Ishikawa (cell line): ENCODE data around the gene CBLB.

ENCODE experiments used
- CEBPB ChIP-seq: IDR thresholded peaks from 2 replicates; pipeline ENCODE4 v1.6.1; 2012
- CREB1 ChIP-seq: IDR thresholded peaks from 2 replicates; pipeline ENCODE4 v1.6.1; 2012; ENCODE audit warnings: low read depth
- EGR1 ChIP-seq: IDR thresholded peaks from 2 replicates; pipeline ENCODE4 v1.6.1; 2012
- EP300 ChIP-seq: IDR thresholded peaks from 2 replicates; pipeline ENCODE4 v1.6.1; 2012; ENCODE audit warnings: borderline replicate concordance
- FOXM1 ChIP-seq: IDR thresholded peaks from 2 replicates; pipeline ENCODE4 v1.6.1; 2012; ENCODE audit warnings: low read depth, borderline replicate concordance
- NFIC ChIP-seq: IDR thresholded peaks from 2 replicates; pipeline ENCODE4 v1.6.1; 2012
- RAD21 ChIP-seq: IDR thresholded peaks from 2 replicates; pipeline ENCODE4 v1.6.1; 2012; ENCODE audit warnings: low read depth
- TAF1 ChIP-seq: IDR thresholded peaks from 2 replicates; pipeline ENCODE4 v1.6.1; 2012; ENCODE audit warnings: low read depth, mild to moderate bottlenecking
- TCF12 ChIP-seq: IDR thresholded peaks from 2 replicates; pipeline ENCODE4 v1.6.1; 2012; ENCODE audit warnings: low read depth
- TEAD4 ChIP-seq: IDR thresholded peaks from 2 replicates; pipeline ENCODE4 v1.6.1; 2012
- YY1 ChIP-seq: IDR thresholded peaks from 2 replicates; pipeline ENCODE4 v1.6.1; 2012; ENCODE audit warnings: low read depth
- ZBTB7A ChIP-seq: IDR thresholded peaks from 2 replicates; pipeline ENCODE4 v1.6.1; 2012; ENCODE audit warnings: low read depth
- TF ChIP-seq, protein P1 (sequence below): IDR thresholded peaks from 2 replicates; pipeline ENCODE4 v1.6.1; 2012; ENCODE audit warnings: low read depth, mild to moderate bottlenecking
- TF ChIP-seq, protein P2 (sequence below): IDR thresholded peaks from 2 replicates; pipeline ENCODE4 v1.6.1; 2012
- TF ChIP-seq, protein P3 (sequence below): IDR thresholded peaks from 2 replicates; pipeline ENCODE4 v1.6.1; 2012

Gene CBLB

DNA sequence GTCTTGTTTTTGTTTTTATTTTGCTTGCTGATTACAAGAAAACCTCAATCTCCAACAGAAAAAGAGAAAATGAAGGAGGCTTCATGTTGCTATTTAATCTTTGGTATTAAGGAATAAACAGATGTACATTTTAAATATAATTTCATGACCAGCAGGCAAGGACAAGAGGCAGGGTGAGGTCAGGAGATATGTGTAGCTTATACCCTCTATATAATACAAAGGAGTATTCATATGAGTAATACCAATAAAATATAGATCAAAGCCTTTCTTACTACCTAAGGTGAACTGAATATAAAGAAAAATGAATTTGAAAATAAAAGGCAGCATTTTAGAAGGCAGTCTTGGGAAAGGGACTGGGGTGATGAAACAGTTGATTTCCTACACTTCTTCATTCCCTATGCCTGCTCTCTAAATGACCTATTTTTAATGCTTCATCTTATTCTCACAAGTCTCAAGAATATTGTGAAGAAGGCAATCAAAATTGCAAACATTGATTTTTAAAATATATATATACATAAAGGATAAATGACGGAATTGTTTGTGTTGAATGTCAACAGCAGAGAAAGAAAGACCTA lies 8.6 kb upstream of the CBLB start:
- TF ChIP-seq YY1 (no peak), RAD21 (no peak)
- TF ChIP-seq, protein P1, sequence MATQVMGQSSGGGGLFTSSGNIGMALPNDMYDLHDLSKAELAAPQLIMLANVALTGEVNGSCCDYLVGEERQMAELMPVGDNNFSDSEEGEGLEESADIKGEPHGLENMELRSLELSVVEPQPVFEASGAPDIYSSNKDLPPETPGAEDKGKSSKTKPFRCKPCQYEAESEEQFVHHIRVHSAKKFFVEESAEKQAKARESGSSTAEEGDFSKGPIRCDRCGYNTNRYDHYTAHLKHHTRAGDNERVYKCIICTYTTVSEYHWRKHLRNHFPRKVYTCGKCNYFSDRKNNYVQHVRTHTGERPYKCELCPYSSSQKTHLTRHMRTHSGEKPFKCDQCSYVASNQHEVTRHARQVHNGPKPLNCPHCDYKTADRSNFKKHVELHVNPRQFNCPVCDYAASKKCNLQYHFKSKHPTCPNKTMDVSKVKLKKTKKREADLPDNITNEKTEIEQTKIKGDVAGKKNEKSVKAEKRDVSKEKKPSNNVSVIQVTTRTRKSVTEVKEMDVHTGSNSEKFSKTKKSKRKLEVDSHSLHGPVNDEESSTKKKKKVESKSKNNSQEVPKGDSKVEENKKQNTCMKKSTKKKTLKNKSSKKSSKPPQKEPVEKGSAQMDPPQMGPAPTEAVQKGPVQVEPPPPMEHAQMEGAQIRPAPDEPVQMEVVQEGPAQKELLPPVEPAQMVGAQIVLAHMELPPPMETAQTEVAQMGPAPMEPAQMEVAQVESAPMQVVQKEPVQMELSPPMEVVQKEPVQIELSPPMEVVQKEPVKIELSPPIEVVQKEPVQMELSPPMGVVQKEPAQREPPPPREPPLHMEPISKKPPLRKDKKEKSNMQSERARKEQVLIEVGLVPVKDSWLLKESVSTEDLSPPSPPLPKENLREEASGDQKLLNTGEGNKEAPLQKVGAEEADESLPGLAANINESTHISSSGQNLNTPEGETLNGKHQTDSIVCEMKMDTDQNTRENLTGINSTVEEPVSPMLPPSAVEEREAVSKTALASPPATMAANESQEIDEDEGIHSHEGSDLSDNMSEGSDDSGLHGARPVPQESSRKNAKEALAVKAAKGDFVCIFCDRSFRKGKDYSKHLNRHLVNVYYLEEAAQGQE: no peak

DNA sequence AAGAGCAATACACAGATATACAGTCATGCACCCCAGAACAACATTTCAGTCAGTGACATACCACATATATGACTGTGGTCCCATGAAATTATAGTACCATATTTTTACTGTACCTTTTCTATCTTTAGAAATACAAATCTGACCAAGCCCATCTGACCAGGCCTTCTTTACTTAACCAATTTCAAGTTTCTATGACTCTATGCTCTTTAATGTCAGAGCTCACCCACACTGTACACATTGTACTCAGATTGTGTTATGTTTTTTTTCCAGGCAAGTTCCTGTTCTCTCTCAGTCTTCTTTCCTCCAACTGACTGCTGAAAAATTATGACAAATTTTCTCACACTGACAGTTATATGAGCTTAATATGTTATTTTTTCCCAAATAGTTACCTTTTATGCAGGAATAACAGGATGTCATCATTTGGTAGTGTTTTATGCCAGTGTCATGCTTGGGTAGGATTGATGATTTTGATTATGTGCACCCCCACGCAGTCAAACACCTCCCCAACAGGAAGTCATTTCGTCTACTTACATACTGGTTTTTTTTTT lies 8.0 kb upstream of the CBLB start:
- TF ChIP-seq FOXM1: no peak
- no peak for TF ChIP-seq EP300
- TF ChIP-seq NFIC: no peak
- no peak for TF ChIP-seq ZBTB7A
- TF ChIP-seq, protein P2, sequence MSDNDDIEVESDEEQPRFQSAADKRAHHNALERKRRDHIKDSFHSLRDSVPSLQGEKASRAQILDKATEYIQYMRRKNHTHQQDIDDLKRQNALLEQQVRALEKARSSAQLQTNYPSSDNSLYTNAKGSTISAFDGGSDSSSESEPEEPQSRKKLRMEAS: no peak
- no peak for TF ChIP-seq RAD21
- no peak for TF ChIP-seq YY1
- no peak for TF ChIP-seq CEBPB
- TF ChIP-seq CREB1: no peak
- TF ChIP-seq, protein P1: no peak
- TF ChIP-seq TCF12: no peak
- no peak for TF ChIP-seq EGR1
- TF ChIP-seq TEAD4: no peak
- no peak for TF ChIP-seq TAF1
- TF ChIP-seq, protein P3, sequence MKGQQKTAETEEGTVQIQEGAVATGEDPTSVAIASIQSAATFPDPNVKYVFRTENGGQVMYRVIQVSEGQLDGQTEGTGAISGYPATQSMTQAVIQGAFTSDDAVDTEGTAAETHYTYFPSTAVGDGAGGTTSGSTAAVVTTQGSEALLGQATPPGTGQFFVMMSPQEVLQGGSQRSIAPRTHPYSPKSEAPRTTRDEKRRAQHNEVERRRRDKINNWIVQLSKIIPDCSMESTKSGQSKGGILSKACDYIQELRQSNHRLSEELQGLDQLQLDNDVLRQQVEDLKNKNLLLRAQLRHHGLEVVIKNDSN: no peak

GRCh38 chr3:105869861-105870755 lies 1.3 kb upstream of the CBLB start:
- no peak for TF ChIP-seq EP300
- TF ChIP-seq ZBTB7A: no peak
- no peak for TF ChIP-seq YY1
- no peak for TF ChIP-seq TAF1
- no peak for TF ChIP-seq CEBPB
- TF ChIP-seq CREB1: no peak
- TF ChIP-seq, protein P1: no peak

DNA sequence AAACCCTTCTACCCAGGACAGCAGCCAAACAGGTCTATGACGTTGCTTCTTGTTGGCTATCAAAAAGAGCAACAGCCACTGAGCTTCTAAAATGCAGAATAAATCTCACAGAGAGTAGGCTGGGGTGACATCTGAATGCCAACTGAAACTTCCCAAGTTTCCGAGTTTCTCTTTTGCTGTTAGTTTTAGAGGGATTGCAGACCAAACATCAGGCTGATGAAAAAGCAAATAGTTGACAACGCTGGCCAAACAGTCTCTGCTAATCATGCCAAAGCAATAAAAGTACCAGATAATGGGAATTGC lies 670 bp upstream of the CBLB start:
- TF ChIP-seq TAF1 (peak; percentile 12; the same call in 1 of the 2 replicates), ZBTB7A (no peak), FOXM1 (no peak), YY1 (no peak), CREB1 (peak; percentile 50; the same call in 1 of the 2 replicates), TEAD4 (no peak), TCF12 (no peak), EGR1 (no peak), NFIC (no peak), EP300 (no peak), CEBPB (no peak)
- TF ChIP-seq, protein P3: no peak
- TF ChIP-seq, protein P1: peak; percentile 64
- TF ChIP-seq, protein P2: no peak
